Thoracic aorta (tissue), 2 donors: ENCODE measurements around the gene PABPN1L. TPM values are rescaled to one million over a fixed set of nuclear protein-coding genes. Genes with fewer than 3 reads are reported as not detected.

ENCODE experiments used
- ATAC-seq: fragments of 150-250 bp; one replicate; pipeline ENCODE4 v1.8.0; 2017; ENCODE audit warnings: low read depth; ENCODE audit not compliant: insufficient number of reproducible peaks, low FRiP score
- DNase-seq: peaks from one replicate; pipeline ENCODE4 v3.0.0-alpha.2; 2020; ENCODE audit warnings: low spot score
- H3K27ac ChIP-seq, 2 donors: fragments of 200-600 bp; sonication (generic); 1 replicate in 1 of 2; 2 replicates in 1 of 2; pipeline ENCODE4 v1.5.1; 2016; ENCODE audit warnings: mild to moderate bottlenecking in 2 of 2, moderate library complexity in 2 of 2
- H3K27me3 ChIP-seq: fragments of 200-600 bp; sonication (generic); replicated peaks from 2 replicates; pipeline ENCODE4 v1.6.0; 2016; ENCODE audit warnings: mild to moderate bottlenecking; ENCODE audit not compliant: insufficient read depth
- H3K36me3 ChIP-seq: fragments of 200-600 bp; sonication (generic); one replicate; pipeline ENCODE4 v1.5.1; 2016
- H3K4me1 ChIP-seq, 2 donors: fragments of 200-600 bp; sonication (generic); 1 replicate in 1 of 2; 2 replicates in 1 of 2; pipeline versions ENCODE4 v1.5.1 to v1.6.0; 2016; ENCODE audit warnings: low read depth in 2 of 2, mild to moderate bottlenecking in 1 of 2; ENCODE audit not compliant: control insufficient read depth in 1 of 2
- H3K4me3 ChIP-seq: fragments of 200-600 bp; sonication (generic); 2 replicates; pipeline ENCODE4 v1.5.1; 2016; ENCODE audit warnings: mild to moderate bottlenecking
- H3K9me3 ChIP-seq: fragments of 200-600 bp; sonication (generic); 2 replicates; pipeline ENCODE4 v1.5.1; 2016
- total RNA-seq, 2 donors: library from RNA; depleted of rRNA; stranded (reverse); fragments of >200 nt; gene quantifications; one replicate each; pipeline versions ENCODE4 v1.1.0 to v1.2.3, GENCODE V29; 2016
- TF ChIP-seq, protein P1 (sequence below): fragments of 200-600 bp; sonication (generic); IDR thresholded peaks from one replicate; pipeline ENCODE4 v1.5.1; 2019; ENCODE audit warnings: antibody characterized with exemption

The PABPN1L gene
- total RNA-seq, 2 donors from 2014 or later = not detected

DNA sequence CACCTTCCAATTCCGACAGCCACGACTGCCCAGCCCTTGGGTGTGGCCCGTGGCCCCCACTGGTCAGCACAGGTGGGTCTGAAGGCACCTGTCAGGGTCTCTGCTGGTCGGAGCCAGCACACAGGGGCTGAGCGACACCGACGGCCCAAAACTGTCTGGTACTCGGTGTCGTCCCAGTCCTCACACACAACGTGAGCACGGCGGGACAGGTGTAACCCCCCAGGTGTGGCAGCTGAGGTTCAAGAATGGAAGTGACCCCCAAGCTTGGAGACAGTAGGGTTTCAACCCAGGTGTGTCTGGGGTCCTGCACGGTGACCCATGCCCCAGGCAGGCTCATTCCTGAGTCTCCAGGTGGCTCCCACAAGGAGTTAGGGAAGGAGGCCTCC lies 10.7 kb downstream of the PABPN1L start:
- DNase-seq (no peak), ATAC-seq (no peak)
- H3K36me3 ChIP-seq = peaks cover 18% of the 10 kb centered on the region
- H3K4me1 ChIP-seq = peaks cover 21 to 25% of the 10 kb centered on the region in 2 donors
- H3K27me3 ChIP-seq = no peaks in the 10 kb centered on the region
- peak overlapping the region; percentile 91 for H3K4me3 ChIP-seq
- TF ChIP-seq, protein P1, sequence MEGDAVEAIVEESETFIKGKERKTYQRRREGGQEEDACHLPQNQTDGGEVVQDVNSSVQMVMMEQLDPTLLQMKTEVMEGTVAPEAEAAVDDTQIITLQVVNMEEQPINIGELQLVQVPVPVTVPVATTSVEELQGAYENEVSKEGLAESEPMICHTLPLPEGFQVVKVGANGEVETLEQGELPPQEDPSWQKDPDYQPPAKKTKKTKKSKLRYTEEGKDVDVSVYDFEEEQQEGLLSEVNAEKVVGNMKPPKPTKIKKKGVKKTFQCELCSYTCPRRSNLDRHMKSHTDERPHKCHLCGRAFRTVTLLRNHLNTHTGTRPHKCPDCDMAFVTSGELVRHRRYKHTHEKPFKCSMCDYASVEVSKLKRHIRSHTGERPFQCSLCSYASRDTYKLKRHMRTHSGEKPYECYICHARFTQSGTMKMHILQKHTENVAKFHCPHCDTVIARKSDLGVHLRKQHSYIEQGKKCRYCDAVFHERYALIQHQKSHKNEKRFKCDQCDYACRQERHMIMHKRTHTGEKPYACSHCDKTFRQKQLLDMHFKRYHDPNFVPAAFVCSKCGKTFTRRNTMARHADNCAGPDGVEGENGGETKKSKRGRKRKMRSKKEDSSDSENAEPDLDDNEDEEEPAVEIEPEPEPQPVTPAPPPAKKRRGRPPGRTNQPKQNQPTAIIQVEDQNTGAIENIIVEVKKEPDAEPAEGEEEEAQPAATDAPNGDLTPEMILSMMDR = no peak
- no peak overlapping the region for H3K27ac ChIP-seq
- no peaks in the 10 kb centered on the region for H3K9me3 ChIP-seq

DNA sequence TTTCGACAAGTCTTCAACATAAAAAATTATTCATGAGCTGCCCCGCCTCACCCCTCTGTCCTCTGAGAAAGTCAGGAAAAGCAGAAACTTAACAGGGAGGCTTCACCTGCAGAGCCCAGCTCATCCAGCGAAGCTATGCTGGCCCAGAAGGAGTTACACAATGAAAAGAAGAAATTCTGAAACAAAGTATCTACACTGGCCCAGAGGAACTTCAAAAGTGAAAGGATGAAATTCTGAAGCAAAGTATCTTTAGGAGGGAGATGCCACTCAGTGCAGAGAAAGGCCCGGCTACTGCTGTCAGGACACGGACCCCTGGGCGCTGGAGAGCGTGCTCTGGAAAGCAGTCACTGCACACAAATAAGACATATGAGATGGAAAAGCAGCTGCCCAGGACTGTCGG lies 11.3 kb downstream of the PABPN1L start:
- Histone ChIP-seq H3K27me3 (no peaks in the 10 kb centered on the region), H3K36me3 (peaks cover 13% of the 10 kb centered on the region), H3K4me1 (peaks cover 21 to 25% of the 10 kb centered on the region in 2 donors), H3K9me3 (no peaks in the 10 kb centered on the region), H3K27ac (no peak overlapping the region), H3K4me3 (no peak overlapping the region)
- TF ChIP-seq, protein P1 = no peak
- DNase-seq (no peak), ATAC-seq (no peak)

DNA sequence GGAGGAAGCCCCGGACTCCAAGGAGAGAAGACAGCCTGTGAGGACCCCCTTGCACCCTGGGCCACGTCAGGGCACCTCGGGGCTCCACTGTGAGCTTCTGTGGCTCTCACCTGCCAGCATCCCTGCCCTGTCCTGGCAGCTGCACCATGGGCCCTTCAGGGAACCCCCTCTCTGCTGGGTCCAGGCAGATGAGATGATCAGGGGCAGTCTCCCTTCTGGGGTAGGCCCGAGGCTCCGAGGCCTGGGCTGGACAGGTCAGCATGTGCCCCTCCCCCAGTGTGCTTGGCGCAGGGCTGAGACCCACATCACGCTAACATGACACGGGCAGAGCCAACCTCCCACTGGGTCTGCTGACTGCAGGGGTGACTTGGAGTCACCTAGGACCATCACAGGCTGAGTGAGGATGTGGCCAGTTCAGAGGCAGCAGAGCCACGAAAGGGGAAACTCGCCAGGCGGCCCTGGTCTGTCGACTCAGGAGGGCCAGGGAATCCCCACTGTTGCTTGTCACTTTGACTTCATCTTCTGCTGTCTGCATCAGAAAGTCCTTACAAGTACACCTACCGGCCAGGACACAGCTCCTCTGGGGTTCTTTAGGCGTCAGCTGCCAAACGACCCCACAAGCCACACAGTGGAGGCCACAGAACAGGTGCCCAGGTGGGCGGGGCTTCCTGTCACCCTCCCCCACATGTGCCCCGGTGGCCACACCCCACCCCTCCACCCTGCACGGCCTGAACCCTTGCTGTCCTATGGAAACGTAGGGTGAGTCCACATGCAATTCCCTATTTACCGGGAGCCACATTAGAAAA lies 12.0 kb downstream of the PABPN1L start:
- no peaks in the 10 kb centered on the region for H3K9me3 ChIP-seq
- DNase-seq (no peak), ATAC-seq (no peak)
- no peak overlapping the region for H3K4me3 ChIP-seq
- H3K36me3 ChIP-seq = peaks cover 7% of the 10 kb centered on the region
- TF ChIP-seq, protein P1 = no peak
- H3K27me3 ChIP-seq = no peaks in the 10 kb centered on the region
- no peak overlapping the region for H3K27ac ChIP-seq
- H3K4me1 ChIP-seq = peaks cover 21 to 25% of the 10 kb centered on the region in 2 donors

DNA sequence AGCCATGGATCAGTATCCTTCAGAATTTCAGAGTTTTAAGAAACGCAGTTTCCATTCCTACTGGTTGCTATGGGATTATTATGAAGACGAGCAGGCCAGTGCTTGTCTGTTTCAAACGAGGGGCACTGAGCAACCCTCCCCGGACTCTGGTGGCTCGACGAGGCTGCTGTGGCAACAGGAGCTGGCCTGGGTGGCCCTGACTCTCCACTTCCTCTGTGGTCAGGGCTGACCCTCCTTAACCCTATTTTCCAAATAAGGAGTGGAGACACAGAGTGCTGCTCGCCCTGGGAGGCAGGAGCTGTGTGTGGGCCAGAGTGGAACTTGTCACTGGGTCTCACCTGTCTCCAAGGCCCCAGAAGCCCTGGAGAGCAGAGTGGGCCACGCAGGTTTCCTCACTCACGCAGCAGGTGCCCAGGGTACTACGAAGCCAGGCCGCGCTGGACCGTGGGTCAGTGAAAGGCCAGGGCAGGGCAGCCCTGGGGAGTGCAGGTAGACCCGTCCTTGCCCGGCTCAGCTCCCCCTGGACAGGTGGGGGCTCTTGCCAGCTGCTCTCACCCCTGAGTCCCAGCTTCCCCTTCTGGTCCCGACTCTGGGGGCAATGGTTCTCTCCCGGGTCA lies 13.0 kb downstream of the PABPN1L start:
- ATAC-seq (no peak), DNase-seq (no peak)
- TF ChIP-seq, protein P1 = no peak
- Histone ChIP-seq H3K4me3 (no peak overlapping the region), H3K9me3 (no peaks in the 10 kb centered on the region), H3K27me3 (no peaks in the 10 kb centered on the region), H3K27ac (no peak overlapping the region), H3K4me1 (peaks cover 20 to 21% of the 10 kb centered on the region in 2 donors), H3K36me3 (no peaks in the 10 kb centered on the region)

DNA sequence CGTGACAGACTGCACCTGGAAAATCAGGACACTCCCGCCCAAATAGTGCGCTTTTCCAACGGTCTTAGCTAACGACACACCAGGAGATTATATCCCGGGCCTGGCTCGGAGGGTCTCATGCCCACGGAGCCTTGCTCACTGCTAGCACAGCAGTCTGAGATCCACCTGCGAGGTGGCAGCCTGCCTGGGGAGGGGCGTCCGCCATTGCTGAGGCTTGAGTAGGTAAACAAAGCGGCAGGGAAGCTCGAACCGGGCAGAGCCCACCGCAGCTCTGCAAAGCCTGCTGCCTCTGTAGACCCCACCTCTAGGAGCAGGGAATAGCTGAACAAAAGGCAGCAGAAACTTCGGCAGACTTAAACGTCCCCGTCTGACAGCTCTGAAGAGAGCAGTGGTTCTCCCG lies 14.8 kb downstream of the PABPN1L start:
- no peaks in the 10 kb centered on the region for H3K36me3 ChIP-seq
- peaks cover 11 to 13% of the 10 kb centered on the region in 2 donors for H3K4me1 ChIP-seq
- no peak for DNase-seq
- H3K27ac ChIP-seq = no peak overlapping the region
- no peak overlapping the region for H3K4me3 ChIP-seq
- no peaks in the 10 kb centered on the region for H3K27me3 ChIP-seq
- no peak for ATAC-seq
- no peaks in the 10 kb centered on the region for H3K9me3 ChIP-seq
- TF ChIP-seq, protein P1 = no peak
